HepG2 (cell line): ENCODE data around the gene NBPF11. TPM values are rescaled to one million over a fixed set of nuclear protein-coding genes. Genes with fewer than 3 reads are reported as not detected.

Experiments used
- ATAC-seq: fragments of 200-7000 bp; cut with Tn5 transposase; 3 replicates; pipeline ENCODE4 v1.9.1; 2020; ENCODE audit warnings: mild to moderate bottlenecking, moderate library complexity
- BruUV-seq: library from RNA; stranded (reverse); fragments of 400-500 nt; replicated peaks from 2 replicates; lab custom pipeline; 2021; lab: Mats Ljungman, UMichigan
- CTCF ChIA-PET: fragments of 300-600 bp; formaldehyde crosslinking; extraction: SDS; loops from one replicate; lab custom pipeline; 2021; ENCODE audit warnings: low total read pairs, inconsistent platforms, low intra/inter-chr PET ratio; lab: Yijun Ruan, JAX
- POLR2A ChIA-PET: fragments of 350-600 bp; sonication (Branson Sonifier 250); formaldehyde crosslinking; loops from one replicate; lab custom pipeline; 2020; ENCODE audit warnings: antibody characterized with exemption, inconsistent platforms; lab: Yijun Ruan, JAX
- DNase-seq: peaks from one replicate; pipeline ENCODE4 v3.0.0-alpha.2; 2015; ENCODE audit warnings: low spot score
- FAIRE-seq: peaks from 3 replicates; lab custom pipeline; 2011; peaks lifted over from hg19 to GRCh38; lab: Jason Lieb, UNC
- H2AFZ ChIP-seq: one replicate; pipeline ENCODE4 v1.6.1; 2011; ENCODE audit warnings: low read length, inconsistent platforms
- H3K27ac ChIP-seq: fragments of 300-600 bp; 3 replicates; pipeline ENCODE4 v1.8.0; 2011; ENCODE audit warnings: mixed run types, mild to moderate bottlenecking, mixed read lengths, low read length, inconsistent platforms; ENCODE audit not compliant: insufficient read depth; ENCODE audit errors: extremely low read length
- H3K27me3 ChIP-seq, 2 experiments: fragments of 200-600 bp in 1 of 2; 2 replicates in 1 of 2; 3 replicates in 1 of 2; pipeline versions ENCODE4 v1.6.0 to v1.8.0; 2011; ENCODE audit warnings: low read length in 2 of 2, mild to moderate bottlenecking in 2 of 2, moderate library complexity in 2 of 2, inconsistent platforms in 1 of 2; ENCODE audit not compliant: insufficient read depth in 2 of 2, control insufficient read depth in 1 of 2
- H3K36me3 ChIP-seq, 2 experiments: fragments of 200-600 bp in 1 of 2; replicated peaks in 1 of 2; 2 replicates in 1 of 2; 3 replicates in 1 of 2; pipeline versions ENCODE4 v1.5.1 to v1.8.0; 2011; ENCODE audit warnings: low read length in 2 of 2, inconsistent platforms in 1 of 2; ENCODE audit not compliant: insufficient read depth in 2 of 2, control insufficient read depth in 1 of 2
- H3K4me1 ChIP-seq: 2 replicates; pipeline ENCODE4 v1.5.1; 2012; ENCODE audit warnings: low read length, inconsistent platforms; ENCODE audit not compliant: insufficient read depth
- H3K4me2 ChIP-seq: 2 replicates; pipeline ENCODE4 v1.6.0; 2011; ENCODE audit warnings: low read depth, low read length, inconsistent platforms
- H3K4me3 ChIP-seq, 3 experiments: fragments of 200-600 bp in 1 of 3; sonication (generic), shearing (Covaris generic) in 1 of 3; replicated peaks in 1 of 3; 2 replicates each; pipeline ENCODE4 v1.5.1; 2011 to 2016; ENCODE audit warnings: low read length in 3 of 3, inconsistent platforms in 2 of 3, low read depth in 2 of 3, mild to moderate bottlenecking in 2 of 3, control low read depth in 1 of 3, mixed read lengths in 1 of 3; ENCODE audit not compliant: insufficient read depth in 1 of 3
- H3K79me2 ChIP-seq: one replicate; pipeline ENCODE4 v1.6.1; 2011; ENCODE audit warnings: low read length, inconsistent platforms; ENCODE audit not compliant: insufficient read depth
- H3K9ac ChIP-seq: 2 replicates; pipeline ENCODE4 v1.6.0; 2011; ENCODE audit warnings: mild to moderate bottlenecking, low read depth, low read length, inconsistent platforms; ENCODE audit not compliant: insufficient read depth
- H3K9me3 ChIP-seq: 2 replicates; pipeline ENCODE4 v1.5.1; 2012; ENCODE audit warnings: mild to moderate bottlenecking, low read length
- H4K20me1 ChIP-seq: 2 replicates; pipeline ENCODE4 v1.6.0; 2011; ENCODE audit warnings: inconsistent platforms, mild to moderate bottlenecking, low read length, moderate library complexity; ENCODE audit not compliant: insufficient read depth
- AGO1 ChIP-seq: fragments of 200-400 bp; formaldehyde crosslinking; IDR thresholded peaks from 2 replicates; pipeline ENCODE4 v1.6.1; 2017; ENCODE audit warnings: mild to moderate bottlenecking, low read depth, low read length, moderate library complexity; ENCODE audit not compliant: poor library complexity, severe bottlenecking
- HMGXB3 ChIP-seq: sonication (generic); formaldehyde crosslinking; IDR thresholded peaks from 2 replicates; pipeline ENCODE4 v1.4.0; 2020; ENCODE audit warnings: missing genetic modification reagents, borderline replicate concordance
- RXRA ChIP-seq: sonication (generic); formaldehyde crosslinking; IDR thresholded peaks from 2 replicates; pipeline ENCODE4 v1.5.1; 2020; ENCODE audit warnings: missing genetic modification reagents
- TOPORS ChIP-seq: sonication (generic); formaldehyde crosslinking; IDR thresholded peaks from 2 replicates; pipeline ENCODE4 v1.8.0; 2023; ENCODE audit warnings: mild to moderate bottlenecking, missing genetic modification reagents
- ZNF20 ChIP-seq: sonication (generic); formaldehyde crosslinking; IDR thresholded peaks from 2 replicates; pipeline ENCODE4 v1.4.0; 2020; ENCODE audit warnings: mild to moderate bottlenecking, moderate library complexity, missing genetic modification reagents
- ZNF350 ChIP-seq: sonication (generic); formaldehyde crosslinking; IDR thresholded peaks from 2 replicates; pipeline ENCODE4 v1.4.0; 2020; ENCODE audit warnings: mild to moderate bottlenecking, low read depth, missing genetic modification reagents, borderline replicate concordance
- ZNF510 ChIP-seq: sonication (generic); formaldehyde crosslinking; IDR thresholded peaks from 2 replicates; pipeline ENCODE4 v1.4.0; 2020; ENCODE audit warnings: low read depth, mild to moderate bottlenecking, missing genetic modification reagents
- WGBS: methylation state at CpG from one replicate; pipeline ENCODE4 v1.1.6; 2017; ENCODE audit warnings: low lambda C conversion rate; 5-methylcytosine and 5-hydroxymethylcytosine counted together
- in situ Hi-C: cut with HindIII; loops from 2 replicates; pipeline ENCODE4 v1.10.0; 2017; ENCODE audit warnings: low pct_unique_long_range_greater_than_20kb; ENCODE audit not compliant: extremely low pct_ligation_motif_present
- intact Hi-C: fragments of 100-400 bp; cut with micrococcal nuclease; formaldehyde crosslinking; loops from one replicate; pipeline ENCODE4 v1.10.0; 2022; ENCODE audit not compliant: unreplicated experiment
- polyA plus RNA-seq, 8 experiments: library from polyadenylated mRNA; depleted of rRNA in 3 of 8; stranded (reverse) in 7 of 8; unstranded in 1 of 8; fragments of >200 nt; fragmentation: Illumina TruSeq in 4 of 8; extraction: Trizol in 4 of 8; gene quantifications; 2 replicates each; pipeline versions ENCODE4 v1.2.1 to v1.2.3, GENCODE V29; 2011 to 2016; ENCODE audit warnings: low read depth in 4 of 8, missing spikeins in 1 of 8, mixed read lengths in 1 of 8; ENCODE audit not compliant: insufficient read depth in 1 of 8
- total RNA-seq, 5 experiments: library from RNA; depleted of rRNA; stranded (reverse); fragments of >200 nt; fragmentation: Illumina TruSeq; extraction: Trizol; gene quantifications; 2 replicates each; pipeline ENCODE4 v1.2.3, GENCODE V29; 2016; ENCODE audit warnings: low read depth in 1 of 5

The NBPF11 gene
- total and polyA plus RNA-seq, 2 of the 13 experiments (the other 11 are each of a cell fraction or from before 2014, with no cell fraction given) = 5.0 to 8.1 TPM

- intact Hi-C loops (no loop called here), in situ Hi-C loops (no loop called here)
- no peak for TF ChIP-seq ZNF510 (CRISPR knock-in tag)
- TF ChIP-seq HMGXB3 = no peak
- no peak for TF ChIP-seq AGO1
- no peak for TF ChIP-seq TOPORS
- no peak for TF ChIP-seq ZNF350 (CRISPR knock-in tag)
- TF ChIP-seq ZNF20 (CRISPR knock-in tag) = no peak
- no peak for TF ChIP-seq RXRA (CRISPR knock-in tag)
- Histone ChIP-seq H3K9me3 (no peaks in the 10 kb centered on the region), H3K9ac (no peak overlapping the region), H3K79me2 (no peaks in the 10 kb centered on the region), H3K4me2 (no peak overlapping the region), H2AFZ (no peak overlapping the region), H3K4me3 (no peak overlapping the region), H3K27ac (no peak overlapping the region), H3K4me1 (no peaks in the 10 kb centered on the region), H4K20me1 (no peaks in the 10 kb centered on the region), H3K36me3 (no peaks in the 10 kb centered on the region), H3K27me3 (no peaks in the 10 kb centered on the region)
- FAIRE-seq (no peak), ATAC-seq (no peak), DNase-seq (no peak)
- CTCF ChIA-PET = no interaction called here
- 80% methylated on average over 43 of the region's 43 CpGs for WGBS
- POLR2A ChIA-PET = no interaction called here
- no TSS peak for BruUV-seq
Measured at GRCh38 chr1:148160343-148161052, 8.4 kb upstream of the NBPF11 start.
